Esophagus squamous epithelium (tissue), 5 donors: ENCODE data around the gene RARRES2. TPM values are rescaled to one million over a fixed set of nuclear protein-coding genes. Genes with fewer than 3 reads are reported as not detected.

ENCODE experiments used
- DNase-seq: peaks from one replicate; lab custom pipeline; 2025; lab: John Stamatoyannopoulos, UW
- H3K27ac ChIP-seq, 4 donors: fragments of 200-600 bp; sonication (generic); one replicate each; pipeline ENCODE4 v1.5.1; 2016 to 2019; ENCODE audit warnings: mild to moderate bottlenecking in 1 of 4
- H3K27me3 ChIP-seq, 4 donors: fragments of 200-600 bp; sonication (generic); 1 replicate in 3 of 4; 2 replicates in 1 of 4; pipeline versions ENCODE4 v1.5.1 to v1.6.0; 2017 to 2021; ENCODE audit warnings: antibody characterized with exemption in 1 of 4
- H3K36me3 ChIP-seq, 3 donors: fragments of 200-600 bp; sonication (generic); one replicate each; pipeline ENCODE4 v1.5.1; 2016 to 2019
- H3K4me1 ChIP-seq, 3 donors: fragments of 200-600 bp; sonication (generic); one replicate each; pipeline ENCODE4 v1.5.1; 2017 to 2019
- H3K4me3 ChIP-seq, 4 donors: fragments of 200-600 bp; sonication (generic); 1 replicate in 3 of 4; 2 replicates in 1 of 4; pipeline ENCODE4 v1.5.1; 2016 to 2019; ENCODE audit warnings: mild to moderate bottlenecking in 2 of 4, moderate library complexity in 1 of 4
- H3K9me3 ChIP-seq, 3 donors: fragments of 200-600 bp; sonication (generic); one replicate each; pipeline ENCODE4 v1.5.1; 2016 to 2019
- POLR2A ChIP-seq, 4 donors: fragments of 450-650 bp; IDR thresholded peaks; one replicate each; pipeline ENCODE4 v1.6.1; 2017; ENCODE audit warnings: antibody characterized with exemption in 4 of 4, mild to moderate bottlenecking in 4 of 4, moderate library complexity in 3 of 4
- WGBS, 2 donors: methylation state at CpG; one replicate each; pipeline ENCODE4 v1.1.5; 2018; 5-methylcytosine and 5-hydroxymethylcytosine counted together
- intact Hi-C: fragments of 100-400 bp; cut with DNase I; formaldehyde crosslinking; loops from one replicate; pipeline ENCODE4 v1.15.0; 2022
- total RNA-seq, 4 donors: library from RNA; depleted of rRNA; stranded (reverse); fragments of >200 nt; gene quantifications; one replicate each; pipeline ENCODE4 v1.1.0, GENCODE V29; 2016
- TF ChIP-seq, protein P1 (sequence below), 6 experiments: fragments of 450-650 bp in 4 of 6; fragments of 200-600 bp in 2 of 6; sonication (generic) in 2 of 6; IDR thresholded peaks; one replicate each; pipeline ENCODE4 v1.5.1; 2016 to 2019; ENCODE audit warnings: antibody characterized with exemption in 6 of 6, mild to moderate bottlenecking in 4 of 6, moderate library complexity in 4 of 6
- donor health status: DM: yes; HTN: yes; CAD: no.

The RARRES2 gene
- total RNA-seq, 4 donors from 2014 or later, result 1.1 to 111 (median 14.9) TPM

GRCh38 chr7:150335774-150336112 is 5.7 kb downstream of the RARRES2 start:
- TF ChIP-seq, protein P1, sequence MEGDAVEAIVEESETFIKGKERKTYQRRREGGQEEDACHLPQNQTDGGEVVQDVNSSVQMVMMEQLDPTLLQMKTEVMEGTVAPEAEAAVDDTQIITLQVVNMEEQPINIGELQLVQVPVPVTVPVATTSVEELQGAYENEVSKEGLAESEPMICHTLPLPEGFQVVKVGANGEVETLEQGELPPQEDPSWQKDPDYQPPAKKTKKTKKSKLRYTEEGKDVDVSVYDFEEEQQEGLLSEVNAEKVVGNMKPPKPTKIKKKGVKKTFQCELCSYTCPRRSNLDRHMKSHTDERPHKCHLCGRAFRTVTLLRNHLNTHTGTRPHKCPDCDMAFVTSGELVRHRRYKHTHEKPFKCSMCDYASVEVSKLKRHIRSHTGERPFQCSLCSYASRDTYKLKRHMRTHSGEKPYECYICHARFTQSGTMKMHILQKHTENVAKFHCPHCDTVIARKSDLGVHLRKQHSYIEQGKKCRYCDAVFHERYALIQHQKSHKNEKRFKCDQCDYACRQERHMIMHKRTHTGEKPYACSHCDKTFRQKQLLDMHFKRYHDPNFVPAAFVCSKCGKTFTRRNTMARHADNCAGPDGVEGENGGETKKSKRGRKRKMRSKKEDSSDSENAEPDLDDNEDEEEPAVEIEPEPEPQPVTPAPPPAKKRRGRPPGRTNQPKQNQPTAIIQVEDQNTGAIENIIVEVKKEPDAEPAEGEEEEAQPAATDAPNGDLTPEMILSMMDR (IDR thresholded peaks at IDR 0.05), result no peak
- TF ChIP-seq POLR2A (IDR thresholded peaks at IDR 0.05), result no peak
- Histone ChIP-seq H3K9me3 (no peaks in the 10 kb centered on the region), H3K36me3 (peaks cover 0 to 27% (median 0%) of the 10 kb centered on the region in 3 donors), H3K27ac (peak overlapping the region; percentile 35 to 79 (median 61)), H3K27me3 (peaks cover 0 to 10% (median 2%) of the 10 kb centered on the region in 4 donors), H3K4me1 (peaks cover 15 to 59% (median 31%) of the 10 kb centered on the region in 3 donors), H3K4me3 (no peak overlapping the region)
- DNase-seq, result no peak
- 47 to 71% methylated on average over 3 to 6 of the region's 6 CpGs for WGBS, 2 donors
- intact Hi-C loops, result no loop called here

GRCh38 chr7:150335108-150335773 is 6.2 kb downstream of the RARRES2 start:
- TF ChIP-seq, protein P1 (IDR thresholded peaks at IDR 0.05), result no peak
- TF ChIP-seq POLR2A (IDR thresholded peaks at IDR 0.05), result no peak
- H3K36me3 ChIP-seq, result peaks cover 0 to 32% (median 0%) of the 10 kb centered on the region in 3 donors
- intact Hi-C loops, result no loop called here
- peak overlapping the region; percentile 35 to 79 (median 61) for H3K27ac ChIP-seq
- H3K4me1 ChIP-seq, result peaks cover 10 to 55% (median 27%) of the 10 kb centered on the region in 3 donors
- DNase-seq, result no peak
- 46 to 48% methylated on average over 7 of the region's 7 CpGs for WGBS, 2 donors
- no peak overlapping the region for H3K4me3 ChIP-seq
- peaks cover 0 to 5% (median 0%) of the 10 kb centered on the region in 4 donors for H3K27me3 ChIP-seq
- H3K9me3 ChIP-seq, result no peaks in the 10 kb centered on the region

DNA sequence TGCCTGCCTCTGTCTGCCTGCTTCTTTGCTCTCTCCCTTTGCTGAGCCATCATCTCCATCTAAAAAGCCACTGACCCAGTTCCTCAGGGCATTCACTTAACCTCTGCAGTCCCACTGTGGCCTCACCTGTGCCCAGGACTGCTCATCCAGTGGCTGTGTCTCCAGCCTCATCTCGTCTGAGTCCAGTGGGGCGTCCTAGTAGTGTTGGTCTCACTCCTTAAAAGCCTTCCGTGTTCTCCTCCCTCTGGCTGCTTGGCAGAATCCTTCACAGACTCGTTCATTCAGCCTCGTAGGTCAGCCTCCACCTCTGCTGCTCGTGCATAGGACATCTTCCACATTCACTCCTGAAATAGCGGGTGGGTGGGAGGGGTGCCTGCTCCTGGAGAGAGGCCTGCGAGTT is 7.3 kb downstream of the RARRES2 start:
- H3K4me3 ChIP-seq, result no peak overlapping the region
- WGBS, 2 donors, result 80 to 92% methylated on average over 5 to 6 of the region's 8 CpGs
- H3K27ac ChIP-seq, result peak overlapping the region in 2 of 4 donors; percentile 51 to 69
- H3K9me3 ChIP-seq, result no peaks in the 10 kb centered on the region
- peaks cover 0 to 44% (median 0%) of the 10 kb centered on the region in 3 donors for H3K36me3 ChIP-seq
- DNase-seq, result no peak
- H3K27me3 ChIP-seq, result no peaks in the 10 kb centered on the region
- TF ChIP-seq, protein P1 (IDR thresholded peaks at IDR 0.05), result no peak
- TF ChIP-seq POLR2A (IDR thresholded peaks at IDR 0.05), result no peak
- intact Hi-C loops, result no loop called here
- H3K4me1 ChIP-seq, result peaks cover 8 to 54% (median 18%) of the 10 kb centered on the region in 3 donors

DNA sequence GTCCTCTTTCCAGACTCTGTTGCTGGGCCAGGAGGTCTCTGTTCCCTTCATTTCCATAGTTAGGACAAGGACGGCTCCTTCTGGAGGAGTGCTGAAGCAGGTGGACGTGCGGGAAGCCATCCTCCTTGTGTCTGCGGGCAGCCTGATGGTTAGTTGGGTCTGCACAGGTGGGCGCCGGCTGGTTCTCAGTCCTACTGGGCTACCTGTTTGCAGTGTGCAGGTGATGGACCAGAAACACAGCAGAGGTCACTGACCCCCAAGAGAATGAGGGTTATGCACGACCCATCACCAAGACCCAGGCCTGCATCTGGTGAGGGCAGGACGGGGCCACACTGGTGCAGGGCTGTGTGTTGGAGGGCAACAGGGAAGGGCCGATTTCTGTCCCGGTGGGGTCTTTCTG is 7.8 kb downstream of the RARRES2 start:
- TF ChIP-seq, protein P1 (IDR thresholded peaks at IDR 0.05), result no peak
- no peak for TF ChIP-seq POLR2A (IDR thresholded peaks at IDR 0.05)
- Histone ChIP-seq H3K9me3 (no peaks in the 10 kb centered on the region), H3K4me3 (no peak overlapping the region), H3K27ac (peak overlapping the region in 1 of 4 donors; percentile 69), H3K36me3 (peaks cover 0 to 48% (median 0%) of the 10 kb centered on the region in 3 donors), H3K4me1 (peaks cover 8 to 49% (median 15%) of the 10 kb centered on the region in 3 donors), H3K27me3 (no peaks in the 10 kb centered on the region)
- intact Hi-C loops, result no loop called here
- 69 to 95% methylated on average over 2 to 4 of the region's 10 CpGs for WGBS, 2 donors
- no peak for DNase-seq

- WGBS, 2 donors, result 84 to 87% methylated on average over 15 to 17 of the region's 18 CpGs
- intact Hi-C loops, result no loop called here
- no peak overlapping the region for H3K27ac ChIP-seq
- no peaks in the 10 kb centered on the region for H3K9me3 ChIP-seq
- H3K36me3 ChIP-seq, result peaks cover 0 to 52% (median 0%) of the 10 kb centered on the region in 3 donors
- no peaks in the 10 kb centered on the region for H3K27me3 ChIP-seq
- TF ChIP-seq, protein P1 (IDR thresholded peaks at IDR 0.05), result no peak
- TF ChIP-seq POLR2A (IDR thresholded peaks at IDR 0.05), result no peak
- no peak overlapping the region for H3K4me3 ChIP-seq
- no peak for DNase-seq
- H3K4me1 ChIP-seq, result peaks cover 8 to 43% (median 13%) of the 10 kb centered on the region in 3 donors
Observed at GRCh38 chr7:150332852-150333635, 8.4 kb downstream of the RARRES2 start.
